Measurements from ENCODE around the gene TANGO2. TPM values are rescaled to one million over a fixed set of nuclear protein-coding genes. Genes with fewer than 3 reads are reported as not detected.

Gene TANGO2
- total and polyA plus RNA-seq, 9 of the 15 experiments (the other 6 are each of a cell fraction or from before 2014, with no cell fraction given): 15.5 to 94.9 (median 70.1) TPM

DNA sequence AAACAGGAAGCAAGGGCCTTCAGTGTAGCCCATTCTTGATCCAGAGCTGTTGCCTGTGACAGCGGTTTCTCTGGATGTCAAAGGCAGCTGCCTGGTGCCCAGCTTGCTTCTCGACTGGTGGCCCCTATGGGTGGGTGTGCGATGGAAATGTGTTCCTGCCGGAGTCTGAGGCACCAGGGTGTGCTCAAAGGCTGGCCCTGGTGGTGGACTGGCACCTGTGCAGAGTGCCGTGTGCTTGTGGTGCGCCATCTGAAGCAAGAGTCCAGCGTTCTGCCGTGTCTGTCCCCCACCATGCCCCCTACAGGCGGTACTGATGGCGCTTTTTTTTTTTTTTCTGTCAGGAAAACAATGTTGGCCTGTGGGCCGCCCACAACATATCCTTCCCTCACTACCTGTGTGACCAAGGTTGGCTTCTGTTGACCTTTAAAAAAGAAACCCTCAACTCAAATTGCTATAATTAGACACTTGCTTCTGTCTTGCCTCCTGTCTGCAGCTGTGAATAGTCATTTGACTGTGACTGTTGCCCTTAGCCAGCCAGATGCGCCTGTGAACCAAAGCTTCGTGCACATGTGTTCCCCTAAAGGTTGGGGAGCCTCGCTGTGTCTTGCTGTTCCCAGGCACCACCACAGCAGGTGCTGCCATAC, 90.3 kb downstream of the TANGO2 start (continued):
- TF ChIP-seq MXD1 (CRISPR knock-in tag; IDR thresholded peaks at IDR 0.05; ENCODE audit: borderline replicate concordance, poor library complexity, severe bottlenecking) (peak; percentile 6), SUPT5H (IDR thresholded peaks at IDR 0.05) (peak; percentile 93), MAZ (CRISPR knock-in tag; conservative IDR thresholded peaks at IDR 0.05 in 1 of 2, IDR thresholded peaks at IDR 0.05 in 1 of 2) (peak; percentile 24 to 53; a peak in 2 of 4 replicates), POU5F1 (IDR thresholded peaks at IDR 0.05; ENCODE audit: borderline replicate concordance, low read depth, low read length, partially characterized antibody) (no peak), RAD21 (CRISPR knock-in tag; conservative IDR thresholded peaks at IDR 0.05 in 1 of 2, IDR thresholded peaks at IDR 0.05 in 1 of 2) (peak in 1 of 2 experiments; percentile 31; a peak in 1 of 4 replicates), ZNF444 (CRISPR knock-in tag; IDR thresholded peaks at IDR 0.05) (no peak), CC2D1A (IDR thresholded peaks at IDR 0.05) (peak; percentile 39; the same call in 1 of the 2 replicates), ZBTB33 (CRISPR knock-in tag; IDR thresholded peaks at IDR 0.05) (no peak), NFE2L1 (tag; IDR thresholded peaks at IDR 0.05; ENCODE audit: borderline replicate concordance, low read depth) (no peak), HNRNPUL1 (IDR thresholded peaks at IDR 0.05; ENCODE audit: low read length) (no peak), MTA2 (IDR thresholded peaks at IDR 0.05; ENCODE audit: low read depth) (no peak), MEF2A (IDR thresholded peaks at IDR 0.05; ENCODE audit: control insufficient read depth, low read depth, low read length) (no peak), ZZZ3 (IDR thresholded peaks at IDR 0.05) (no peak), USF1 (CRISPR knock-in tag; IDR thresholded peaks at IDR 0.05) (no peak), ZNF57 (CRISPR knock-in tag; IDR thresholded peaks at IDR 0.05) (peak; percentile 45; the same call in 1 of the 2 replicates), HNRNPH1 (optimal IDR thresholded peaks at IDR 0.05; ENCODE audit: low read depth, low read length) (no peak), ZKSCAN8 (CRISPR knock-in tag; IDR thresholded peaks at IDR 0.05) (no peak), TARDBP (IDR thresholded peaks at IDR 0.05) (no peak), ELF2 (CRISPR knock-in tag; IDR thresholded peaks at IDR 0.05) (no peak), COPS2 (conservative IDR thresholded peaks at IDR 0.05) (no peak), ZNF584 (CRISPR knock-in tag; IDR thresholded peaks at IDR 0.05; ENCODE audit: low read depth) (no peak)
- TF ChIP-seq, protein P1, sequence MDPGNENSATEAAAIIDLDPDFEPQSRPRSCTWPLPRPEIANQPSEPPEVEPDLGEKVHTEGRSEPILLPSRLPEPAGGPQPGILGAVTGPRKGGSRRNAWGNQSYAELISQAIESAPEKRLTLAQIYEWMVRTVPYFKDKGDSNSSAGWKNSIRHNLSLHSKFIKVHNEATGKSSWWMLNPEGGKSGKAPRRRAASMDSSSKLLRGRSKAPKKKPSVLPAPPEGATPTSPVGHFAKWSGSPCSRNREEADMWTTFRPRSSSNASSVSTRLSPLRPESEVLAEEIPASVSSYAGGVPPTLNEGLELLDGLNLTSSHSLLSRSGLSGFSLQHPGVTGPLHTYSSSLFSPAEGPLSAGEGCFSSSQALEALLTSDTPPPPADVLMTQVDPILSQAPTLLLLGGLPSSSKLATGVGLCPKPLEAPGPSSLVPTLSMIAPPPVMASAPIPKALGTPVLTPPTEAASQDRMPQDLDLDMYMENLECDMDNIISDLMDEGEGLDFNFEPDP (CRISPR knock-in tag; IDR thresholded peaks at IDR 0.05): 0 out of 2 replicates have a peak, but pooled peaks have one; percentile 23
- TF ChIP-seq, protein P2, sequence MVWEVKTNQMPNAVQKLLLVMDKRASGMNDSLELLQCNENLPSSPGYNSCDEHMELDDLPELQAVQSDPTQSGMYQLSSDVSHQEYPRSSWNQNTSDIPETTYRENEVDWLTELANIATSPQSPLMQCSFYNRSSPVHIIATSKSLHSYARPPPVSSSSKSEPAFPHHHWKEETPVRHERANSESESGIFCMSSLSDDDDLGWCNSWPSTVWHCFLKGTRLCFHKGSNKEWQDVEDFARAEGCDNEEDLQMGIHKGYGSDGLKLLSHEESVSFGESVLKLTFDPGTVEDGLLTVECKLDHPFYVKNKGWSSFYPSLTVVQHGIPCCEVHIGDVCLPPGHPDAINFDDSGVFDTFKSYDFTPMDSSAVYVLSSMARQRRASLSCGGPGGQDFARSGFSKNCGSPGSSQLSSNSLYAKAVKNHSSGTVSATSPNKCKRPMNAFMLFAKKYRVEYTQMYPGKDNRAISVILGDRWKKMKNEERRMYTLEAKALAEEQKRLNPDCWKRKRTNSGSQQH (CRISPR knock-in tag; IDR thresholded peaks at IDR 0.05): peak; percentile 89

All from K562 (cell line).